Measurements from ENCODE around the gene TPT1. TPM values are rescaled to one million over a fixed set of nuclear protein-coding genes. Genes with fewer than 3 reads are reported as not detected.
"Not testable (repeated sequence)": the region's sequence is repeated elsewhere in the genome, so short reads cannot be mapped to it uniquely, and the experiment has no call there.

Gene TPT1
- total RNA-seq, 1 donor from 2014 or later = 5,010 TPM

GRCh38 chr13:45300190-45300985 lies 40.6 kb downstream of the TPT1 start:
- DNase-seq (no peak), ATAC-seq (no peak)
- Histone ChIP-seq H3K36me3 (no peaks in the 10 kb centered on the region), H3K9me3 (no peaks in the 10 kb centered on the region), H3K27me3 (ENCODE audit: low read depth) (no peaks in the 10 kb centered on the region), H3K27ac (no peak overlapping the region), H3K4me1 (no peaks in the 10 kb centered on the region), H3K4me3 (no peak overlapping the region)
- no peak for TF ChIP-seq CTCF (IDR thresholded peaks at IDR 0.05)
- intact Hi-C loops (cut with DNase I) = no loop called here

GRCh38 chr13:45299194-45299593 lies 41.8 kb downstream of the TPT1 start:
- no peak for TF ChIP-seq CTCF (IDR thresholded peaks at IDR 0.05)
- no peaks in the 10 kb centered on the region for H3K4me1 ChIP-seq
- H3K4me3 ChIP-seq = no peak overlapping the region
- H3K9me3 ChIP-seq = no peaks in the 10 kb centered on the region
- intact Hi-C loops (cut with DNase I) = no loop called here
- no peaks in the 10 kb centered on the region for H3K27me3 ChIP-seq (ENCODE audit: low read depth)
- DNase-seq = no peak
- no peak overlapping the region for H3K27ac ChIP-seq
- ATAC-seq = no peak
- no peaks in the 10 kb centered on the region for H3K36me3 ChIP-seq

GRCh38 chr13:45298550-45298949 lies 42.4 kb downstream of the TPT1 start:
- H3K36me3 ChIP-seq; H3K27me3 ChIP-seq (ENCODE audit: low read depth); ATAC-seq; intact Hi-C loops (cut with DNase I); H3K4me1 ChIP-seq; H3K9me3 ChIP-seq; H3K27ac ChIP-seq; DNase-seq; H3K4me3 ChIP-seq: not testable (repeated sequence)

- Histone ChIP-seq H3K36me3 (no peaks in the 10 kb centered on the region), H3K9me3 (no peaks in the 10 kb centered on the region), H3K27ac (no peak overlapping the region), H3K4me1 (no peaks in the 10 kb centered on the region), H3K27me3 (ENCODE audit: low read depth) (no peaks in the 10 kb centered on the region), H3K4me3 (no peak overlapping the region)
- DNase-seq (no peak), ATAC-seq (no peak)
- intact Hi-C loops (cut with DNase I) = no loop called here
- no peak for TF ChIP-seq CTCF (IDR thresholded peaks at IDR 0.05)
Observed at GRCh38 chr13:45298206-45298505, 42.8 kb downstream of the TPT1 start.

GRCh38 chr13:45297456-45298205 lies 43.4 kb downstream of the TPT1 start:
- Histone ChIP-seq H3K9me3 (no peaks in the 10 kb centered on the region), H3K27me3 (ENCODE audit: low read depth) (no peaks in the 10 kb centered on the region), H3K4me3 (no peak overlapping the region), H3K4me1 (no peaks in the 10 kb centered on the region), H3K36me3 (no peaks in the 10 kb centered on the region), H3K27ac (no peak overlapping the region)
- TF ChIP-seq CTCF (IDR thresholded peaks at IDR 0.05) = no peak
- ATAC-seq = no peak
- DNase-seq = no peak
- intact Hi-C loops (cut with DNase I) = no loop called here

- intact Hi-C loops (cut with DNase I) = no loop called here
- DNase-seq = no peak
- Histone ChIP-seq H3K4me1 (no peaks in the 10 kb centered on the region), H3K27me3 (ENCODE audit: low read depth) (no peaks in the 10 kb centered on the region), H3K9me3 (no peaks in the 10 kb centered on the region), H3K36me3 (no peaks in the 10 kb centered on the region), H3K27ac (no peak overlapping the region), H3K4me3 (no peak overlapping the region)
- TF ChIP-seq CTCF (IDR thresholded peaks at IDR 0.05) = no peak
- no peak for ATAC-seq
Observed at GRCh38 chr13:45296259-45296658, 44.7 kb downstream of the TPT1 start.
